OCI-LY7 (cell line): ENCODE measurements around the gene LDLRAD4.

Source experiments
- CTCF ChIP-seq: fragments of 200-600 bp; sonication (generic); conservative IDR thresholded peaks from 2 replicates; pipeline ENCODE4 v1.5.1; 2014; ENCODE audit warnings: mild to moderate bottlenecking, antibody characterized with exemption, low read length, moderate library complexity, mixed read lengths
- EZH2phosphoT487 ChIP-seq: fragments of 200-600 bp; sonication (generic); IDR thresholded peaks from 2 replicates; pipeline ENCODE4 v1.6.1; 2018; ENCODE audit warnings: low read depth, borderline replicate concordance, mild to moderate bottlenecking, mixed run types, antibody characterized with exemption, low read length, moderate library complexity, mixed read lengths

DNA sequence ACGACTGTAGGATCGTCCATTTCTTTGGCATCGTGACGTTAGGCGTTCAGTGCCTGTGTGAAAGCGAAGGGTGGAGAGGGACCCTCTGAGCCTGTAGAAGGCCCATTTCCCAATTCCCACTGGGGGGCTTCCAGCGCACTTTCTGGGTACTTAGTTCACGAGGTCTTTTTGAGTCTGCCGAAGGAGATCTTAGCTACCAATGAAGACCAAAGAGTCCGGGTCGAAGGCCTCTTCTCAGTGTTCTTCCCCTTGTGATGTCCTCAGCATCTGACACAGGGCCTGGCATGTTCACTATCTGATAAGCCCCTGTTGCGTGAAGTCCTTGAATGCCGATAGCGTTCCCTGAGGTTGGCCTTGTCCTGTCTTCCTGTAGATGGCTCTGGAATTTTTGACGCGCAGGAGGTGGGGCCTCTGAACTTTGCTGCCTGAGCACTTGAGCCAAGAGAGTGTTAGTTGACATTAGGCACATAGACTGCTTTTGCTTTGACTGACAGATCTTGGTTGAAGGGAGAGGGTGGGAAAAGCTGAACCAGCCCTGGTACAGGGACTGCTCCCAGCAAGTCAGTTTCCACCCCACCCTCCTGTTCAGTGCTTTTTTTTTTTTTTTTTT lies 52.8 kb downstream of the LDLRAD4 start:
- TF ChIP-seq CTCF (no peak), EZH2phosphoT487 (no peak)
